Stimulated activated CD4-positive, alpha-beta T cell treated with anti-CD3 and anti-CD28 coated beads, TNF-alpha, amount 100 ng/mL, for 4 hours (primary cell): Measurements from ENCODE around the gene LRP1B.

Experiments used
- DNase-seq, 3 experiments: peaks; one replicate each; pipeline ENCODE4 v3.0.0-alpha.2; 2020; ENCODE audit warnings: low read depth in 3 of 3

LRP1B gene

GRCh38 chr2:141957827-141958450, 172.9 kb downstream of the LRP1B start:
- no peak for DNase-seq

GRCh38 chr2:141957321-141957720, 173.5 kb downstream of the LRP1B start:
- DNase-seq: no peak

- DNase-seq: no peak
Measured at GRCh38 chr2:141947396-141948114, 183.3 kb downstream of the LRP1B start.

- DNase-seq: no peak
Measured at GRCh38 chr2:141946016-141946415, 184.8 kb downstream of the LRP1B start.

- no peak for DNase-seq
Measured at GRCh38 chr2:141943918-141944317, 186.9 kb downstream of the LRP1B start.

GRCh38 chr2:141942006-141942789, 188.6 kb downstream of the LRP1B start:
- no peak for DNase-seq

- DNase-seq: no peak
Measured at GRCh38 chr2:141941210-141941714, 189.6 kb downstream of the LRP1B start.

GRCh38 chr2:141940709-141941108, 190.1 kb downstream of the LRP1B start:
- DNase-seq: no peak

- no peak for DNase-seq
Measured at GRCh38 chr2:141933226-141933625, 197.6 kb downstream of the LRP1B start.

GRCh38 chr2:141932261-141932660, 198.6 kb downstream of the LRP1B start:
- DNase-seq: no peak

- DNase-seq: no peak
Measured at GRCh38 chr2:141931797-141932196, 199.0 kb downstream of the LRP1B start.

- DNase-seq: no peak
Measured at GRCh38 chr2:141930803-141931202, 200.0 kb downstream of the LRP1B start.

- no peak for DNase-seq
Measured at GRCh38 chr2:141929331-141930252, 201.2 kb downstream of the LRP1B start.

GRCh38 chr2:141928476-141928875, 202.3 kb downstream of the LRP1B start:
- no peak for DNase-seq

- no peak for DNase-seq
Measured at GRCh38 chr2:141927536-141927935, 203.3 kb downstream of the LRP1B start.

GRCh38 chr2:141925511-141925910, 205.3 kb downstream of the LRP1B start:
- DNase-seq: no peak

GRCh38 chr2:141923657-141924056, 207.2 kb downstream of the LRP1B start:
- no peak for DNase-seq

GRCh38 chr2:141911485-141912066, 219.2 kb downstream of the LRP1B start:
- DNase-seq: no peak

- DNase-seq: no peak
Measured at GRCh38 chr2:141906678-141907077, 224.1 kb downstream of the LRP1B start.

- DNase-seq: no peak
Measured at GRCh38 chr2:141900826-141901225, 230.0 kb downstream of the LRP1B start.

- no peak for DNase-seq
Measured at GRCh38 chr2:141899740-141900139, 231.1 kb downstream of the LRP1B start.
